ENCODE results near the gene LAMTOR5.

The LAMTOR5 gene

DNA sequence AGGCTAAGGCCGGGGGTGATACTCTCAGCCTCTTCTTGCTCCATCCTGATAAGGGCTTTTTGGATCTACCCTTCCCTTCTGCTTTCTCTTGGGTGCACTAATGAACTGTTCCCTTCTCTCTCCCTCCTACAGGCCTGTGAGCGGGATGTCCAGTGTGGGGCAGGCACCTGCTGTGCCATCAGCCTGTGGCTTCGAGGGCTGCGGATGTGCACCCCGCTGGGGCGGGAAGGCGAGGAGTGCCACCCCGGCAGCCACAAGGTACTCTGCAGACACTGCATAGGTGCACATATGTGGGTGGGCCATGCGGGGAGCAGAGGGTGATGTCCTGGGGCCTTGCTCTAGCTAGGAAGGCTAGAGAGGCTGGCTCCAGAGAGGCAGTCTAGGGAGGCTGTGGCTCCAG is 46.3 kb upstream of the LAMTOR5 start:
- no peak for DNase-seq (ENCODE audit: extremely low spot score)
- ChIA-PET CTCF (no interaction called here), POLR2A (interaction anchor here (1.1 kb wide), 1 partner anchor 116 kb away, joined by 3 read pairs; no protein-coding TSS in a partner anchor)
- TF ChIP-seq FOXK2 (IDR thresholded peaks at IDR 0.05) (no peak), LEF1 (IDR thresholded peaks at IDR 0.05; ENCODE audit: borderline replicate concordance) (no peak)

DNA sequence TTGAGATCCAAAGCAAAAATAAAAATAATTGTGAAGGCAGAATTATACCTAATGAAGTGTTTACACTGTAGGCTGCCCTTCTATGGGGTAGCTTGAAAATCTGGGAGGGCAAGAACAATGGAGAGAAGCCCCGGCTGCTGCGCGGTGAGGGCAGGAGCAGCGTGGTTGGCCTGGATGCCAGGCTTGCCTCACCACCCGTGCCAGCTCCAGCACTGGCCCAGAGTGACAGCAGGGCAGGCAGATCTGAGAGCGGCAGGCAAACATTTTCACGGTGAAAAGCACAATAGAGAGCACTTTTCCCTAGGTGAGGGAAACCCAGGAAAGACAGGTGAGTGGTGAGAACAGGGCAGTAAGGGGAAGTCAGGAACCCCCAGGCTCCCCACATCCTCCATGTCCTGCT is 44.8 kb upstream of the LAMTOR5 start:
- POLR2A ChIA-PET = interaction anchor here (1.2 kb wide), 1 partner anchor 10 kb away, joined by 3 read pairs; no protein-coding TSS in a partner anchor
- DNase-seq (ENCODE audit: extremely low spot score) = no peak
- TF ChIP-seq TARDBP (IDR thresholded peaks at IDR 0.05) (no peak), FOXA1 (IDR thresholded peaks at IDR 0.05) (no peak), L3MBTL2 (conservative IDR thresholded peaks at IDR 0.05) (no peak), ARNT (IDR thresholded peaks at IDR 0.05) (no peak), NFRKB (IDR thresholded peaks at IDR 0.05) (no peak), ZNF384 (IDR thresholded peaks at IDR 0.05) (no peak), BHLHE40 (IDR thresholded peaks at IDR 0.05; ENCODE audit: borderline replicate concordance) (no peak), SUZ12 (IDR thresholded peaks at IDR 0.05) (no peak), ELF4 (IDR thresholded peaks at IDR 0.05) (no peak), FOXM1 (IDR thresholded peaks at IDR 0.05; ENCODE audit: borderline replicate concordance) (no peak), HDGF (IDR thresholded peaks at IDR 0.05; ENCODE audit: borderline replicate concordance) (no peak), CTBP1 (IDR thresholded peaks at IDR 0.05; ENCODE audit: borderline replicate concordance) (no peak), SP1 (IDR thresholded peaks at IDR 0.05) (no peak)
- TF ChIP-seq, protein P1, sequence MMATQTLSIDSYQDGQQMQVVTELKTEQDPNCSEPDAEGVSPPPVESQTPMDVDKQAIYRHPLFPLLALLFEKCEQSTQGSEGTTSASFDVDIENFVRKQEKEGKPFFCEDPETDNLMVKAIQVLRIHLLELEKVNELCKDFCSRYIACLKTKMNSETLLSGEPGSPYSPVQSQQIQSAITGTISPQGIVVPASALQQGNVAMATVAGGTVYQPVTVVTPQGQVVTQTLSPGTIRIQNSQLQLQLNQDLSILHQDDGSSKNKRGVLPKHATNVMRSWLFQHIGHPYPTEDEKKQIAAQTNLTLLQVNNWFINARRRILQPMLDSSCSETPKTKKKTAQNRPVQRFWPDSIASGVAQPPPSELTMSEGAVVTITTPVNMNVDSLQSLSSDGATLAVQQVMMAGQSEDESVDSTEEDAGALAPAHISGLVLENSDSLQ (IDR thresholded peaks at IDR 0.05) = no peak
- CTCF ChIA-PET = interaction anchor here (1.0 to 1.3 kb wide), 2 partner anchors 40 to 43 kb away, joined by 3 to 4 read pairs; no protein-coding TSS in a partner anchor

DNA sequence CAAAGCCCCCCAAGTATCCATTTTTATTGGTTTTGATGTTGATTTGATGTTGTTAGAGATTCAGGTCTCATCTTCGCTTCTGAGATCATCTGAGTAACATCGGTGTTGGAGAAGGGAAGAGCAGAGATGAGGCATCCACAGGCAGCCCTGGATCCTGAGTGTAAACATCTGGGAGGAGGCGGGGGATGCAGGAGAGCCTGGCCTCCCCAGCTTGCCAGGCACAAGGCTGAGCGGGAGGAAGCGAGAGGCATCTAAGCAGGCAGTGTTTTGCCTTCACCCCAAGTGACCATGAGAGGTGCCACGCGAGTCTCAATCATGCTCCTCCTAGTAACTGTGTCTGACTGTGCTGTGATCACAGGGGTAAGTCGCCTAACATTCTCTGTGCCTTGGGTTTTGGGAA is 43.4 kb upstream of the LAMTOR5 start, which contains the start of gene PROK1:
TSS of gene PROK1 (plus strand) at position 221 of the 400 bp plus-strand sequence. CDS start at position 289, 68 bp downstream.
- DNase-seq (ENCODE audit: extremely low spot score) = no peak
- ChIA-PET POLR2A (no interaction called here), CTCF (interaction anchor here (1.3 to 1.6 kb wide), 2 partner anchors 9 to 45 kb away, joined by 4 to 5 read pairs; no protein-coding TSS in a partner anchor)
- TF ChIP-seq, protein P1 (IDR thresholded peaks at IDR 0.05) = no peak
- TF ChIP-seq ELF4 (IDR thresholded peaks at IDR 0.05) (no peak), LEF1 (IDR thresholded peaks at IDR 0.05; ENCODE audit: borderline replicate concordance) (no peak), FOXM1 (IDR thresholded peaks at IDR 0.05; ENCODE audit: borderline replicate concordance) (no peak), HDGF (IDR thresholded peaks at IDR 0.05; ENCODE audit: borderline replicate concordance) (no peak), CTBP1 (IDR thresholded peaks at IDR 0.05; ENCODE audit: borderline replicate concordance) (no peak), L3MBTL2 (conservative IDR thresholded peaks at IDR 0.05) (no peak), NFRKB (IDR thresholded peaks at IDR 0.05) (no peak), SUZ12 (IDR thresholded peaks at IDR 0.05) (no peak), SP1 (IDR thresholded peaks at IDR 0.05) (no peak), ARNT (IDR thresholded peaks at IDR 0.05) (no peak), FOXK2 (IDR thresholded peaks at IDR 0.05) (no peak), BHLHE40 (IDR thresholded peaks at IDR 0.05; ENCODE audit: borderline replicate concordance) (no peak), FOXA1 (IDR thresholded peaks at IDR 0.05) (no peak), TARDBP (IDR thresholded peaks at IDR 0.05) (no peak), ZNF384 (IDR thresholded peaks at IDR 0.05) (no peak)

DNA sequence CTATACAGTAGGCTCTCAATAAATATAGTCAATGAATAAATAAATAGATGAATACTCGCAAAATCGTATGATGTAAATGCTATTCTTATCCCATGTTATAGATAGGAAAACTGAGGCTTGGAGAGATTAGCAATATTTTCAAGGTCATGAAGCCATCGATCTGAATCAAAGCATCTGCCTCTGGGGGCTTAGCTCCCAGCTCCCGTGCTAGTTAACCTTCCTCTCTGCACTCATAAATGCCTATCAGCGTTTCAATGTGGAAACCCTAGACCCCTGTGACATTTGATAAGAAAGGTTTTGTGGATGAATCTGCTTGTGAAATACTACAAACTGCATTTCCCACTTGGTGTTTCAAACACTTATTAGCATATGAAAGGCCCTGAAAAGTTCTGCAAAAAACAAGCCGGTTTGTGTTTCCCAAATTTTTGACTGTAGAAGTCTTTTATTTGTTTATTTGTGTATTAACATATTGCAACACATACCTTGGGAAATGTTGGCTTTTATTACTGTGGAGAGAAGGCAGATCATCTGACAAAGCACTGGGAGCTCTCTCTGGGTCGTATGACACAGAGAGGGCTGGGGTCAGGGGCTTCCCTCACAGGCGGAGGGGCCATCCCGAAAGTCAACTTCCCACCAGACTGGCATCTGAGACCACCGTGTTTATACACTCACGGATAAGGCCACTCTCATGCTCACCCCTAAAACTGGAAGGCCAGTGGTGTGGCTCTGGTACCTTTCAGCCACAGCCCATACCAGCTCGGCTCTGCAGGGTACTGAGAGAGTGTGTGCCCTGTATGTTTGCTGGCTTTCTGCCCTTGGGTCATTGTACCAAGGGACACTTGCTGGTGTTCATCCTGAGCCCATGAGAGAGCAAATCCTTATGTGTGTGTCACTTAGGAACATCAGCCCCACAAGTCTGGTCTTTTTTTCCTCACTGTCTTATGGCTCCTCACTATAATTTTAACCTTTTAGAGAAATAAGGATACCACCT is 42.5 kb upstream of the LAMTOR5 start:
- no peak for DNase-seq (ENCODE audit: extremely low spot score)
- TF ChIP-seq ARNT (IDR thresholded peaks at IDR 0.05) (no peak), CTBP1 (IDR thresholded peaks at IDR 0.05; ENCODE audit: borderline replicate concordance) (no peak), SP1 (IDR thresholded peaks at IDR 0.05) (no peak), FOXA1 (IDR thresholded peaks at IDR 0.05) (no peak), L3MBTL2 (conservative IDR thresholded peaks at IDR 0.05) (no peak), SUZ12 (IDR thresholded peaks at IDR 0.05) (no peak), NFRKB (IDR thresholded peaks at IDR 0.05) (no peak)
- TF ChIP-seq, protein P1 (IDR thresholded peaks at IDR 0.05) = no peak
- CTCF ChIA-PET = interaction anchor here (1.2 to 1.6 kb wide), 2 partner anchors 10 to 38 kb away, joined by 4 to 5 read pairs; no protein-coding TSS in a partner anchor
- POLR2A ChIA-PET = no interaction called here

DNA sequence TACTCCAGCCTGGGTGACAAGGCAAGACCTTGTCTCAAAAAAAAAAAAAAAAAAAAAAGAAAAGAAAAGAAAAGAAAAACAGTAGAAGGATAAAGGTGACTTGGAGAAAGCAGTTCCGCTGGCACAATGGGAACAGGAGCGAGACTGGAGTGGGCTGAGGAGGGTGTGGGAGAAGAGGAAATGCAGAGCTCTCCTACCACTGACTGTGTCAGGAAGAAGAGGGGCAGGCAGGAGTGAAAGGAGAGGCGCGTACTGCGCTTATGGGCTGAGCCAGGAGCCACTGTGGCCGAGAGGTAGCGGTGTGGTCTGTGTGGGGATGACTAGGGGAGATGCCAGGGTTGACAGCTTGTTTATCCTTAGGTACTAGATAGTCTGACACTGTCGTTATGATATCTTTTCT is 37.1 kb upstream of the LAMTOR5 start:
- no peak for DNase-seq (ENCODE audit: extremely low spot score)
- ChIA-PET POLR2A (no interaction called here), CTCF (no interaction called here)
- no peak for TF ChIP-seq SUZ12 (IDR thresholded peaks at IDR 0.05)
- TF ChIP-seq, protein P1 (IDR thresholded peaks at IDR 0.05) = no peak
- no peak for TF ChIP-seq FOXM1 (IDR thresholded peaks at IDR 0.05; ENCODE audit: borderline replicate concordance)
- no peak for TF ChIP-seq NFRKB (IDR thresholded peaks at IDR 0.05)
- no peak for TF ChIP-seq ZNF384 (IDR thresholded peaks at IDR 0.05)
- TF ChIP-seq ELF4 (IDR thresholded peaks at IDR 0.05) = no peak
- TF ChIP-seq TARDBP (IDR thresholded peaks at IDR 0.05) = no peak
- no peak for TF ChIP-seq HDGF (IDR thresholded peaks at IDR 0.05; ENCODE audit: borderline replicate concordance)
- no peak for TF ChIP-seq SP1 (IDR thresholded peaks at IDR 0.05)

All from HEK293T (cell line).